ENCODE results near the gene LRRC1.

- TF ChIP-seq CTCF (IDR thresholded peaks at IDR 0.05) (no peak), POLR2AphosphoS5 (IDR thresholded peaks at IDR 0.05) (no peak)
Measured at GRCh38 chr6:53928641-53929040, 133.8 kb downstream of the LRRC1 start.
